HG02943 (cell line): ENCODE data around the gene NT5C1A.

Experiments used
- ATAC-seq: cut with Tn5 transposase; IDR thresholded peaks from one replicate; pipeline ENCODE4 v1.9.1; 2021; ENCODE audit warnings: mild to moderate bottlenecking, low read depth, moderate library complexity; ENCODE audit not compliant: unreplicated experiment

Gene NT5C1A

DNA sequence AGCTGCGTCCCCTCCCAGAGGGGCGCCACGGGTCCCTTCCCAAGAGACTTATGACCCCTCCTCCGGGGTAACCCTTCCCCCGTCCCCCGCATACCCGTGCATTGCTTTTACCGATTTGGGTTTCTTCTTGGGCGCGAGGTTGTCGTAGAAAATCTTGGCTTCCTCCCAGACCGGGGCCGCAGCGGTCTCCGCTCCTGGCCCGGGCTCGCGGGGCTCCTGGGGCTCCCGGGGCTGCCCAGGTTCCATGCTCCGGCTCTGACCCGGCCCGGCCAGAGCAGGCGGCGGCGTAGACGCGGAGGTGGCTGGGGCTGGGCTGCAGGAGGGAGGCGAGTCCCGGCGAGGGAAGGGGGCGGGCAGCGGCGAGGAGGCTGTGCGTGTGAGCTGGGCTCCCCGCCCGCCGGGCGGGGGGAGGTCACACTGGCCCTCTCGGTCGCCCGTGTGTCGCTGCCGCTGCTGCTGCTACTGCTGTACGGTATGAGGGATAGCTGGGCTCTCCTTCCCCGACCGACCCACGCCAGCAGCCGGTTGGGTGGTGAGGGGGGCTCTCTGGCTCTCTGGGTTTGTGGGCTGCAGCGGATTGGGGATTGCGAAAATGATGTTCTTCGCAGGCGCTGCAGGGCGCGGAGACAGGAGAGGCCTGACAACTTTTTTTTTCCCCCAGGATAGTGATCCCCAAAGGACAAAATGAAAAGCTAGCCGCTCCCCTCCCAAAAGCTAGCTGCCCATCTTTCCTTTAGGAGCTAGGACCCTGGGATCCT is at the start of gene NT5C1A:
Gene NT5C1A, minus strand, starts transcription at position 315 of the 758 bp plus-strand sequence. Its CDS starts 69 bp downstream, at position 246.
- no peak for ATAC-seq

DNA sequence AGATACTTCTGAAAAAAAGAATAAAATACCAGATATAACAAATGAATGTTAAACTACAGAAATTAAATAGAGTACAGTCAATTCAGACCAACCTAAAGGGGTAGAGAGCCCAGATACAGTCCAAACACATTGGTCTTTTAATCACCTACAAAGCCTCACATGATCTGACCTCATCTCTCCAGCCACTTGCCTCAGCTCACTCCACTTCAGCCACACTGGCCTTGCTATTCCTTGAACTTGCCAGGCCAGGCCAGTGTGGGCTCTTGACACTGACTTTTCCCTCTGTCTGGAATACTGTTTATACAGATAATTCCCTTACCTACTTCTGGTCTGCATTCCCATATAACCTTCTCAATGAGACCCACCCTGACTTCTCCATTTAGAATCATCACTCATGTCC is 49.8 kb upstream of the NT5C1A start:
- no peak for ATAC-seq

DNA sequence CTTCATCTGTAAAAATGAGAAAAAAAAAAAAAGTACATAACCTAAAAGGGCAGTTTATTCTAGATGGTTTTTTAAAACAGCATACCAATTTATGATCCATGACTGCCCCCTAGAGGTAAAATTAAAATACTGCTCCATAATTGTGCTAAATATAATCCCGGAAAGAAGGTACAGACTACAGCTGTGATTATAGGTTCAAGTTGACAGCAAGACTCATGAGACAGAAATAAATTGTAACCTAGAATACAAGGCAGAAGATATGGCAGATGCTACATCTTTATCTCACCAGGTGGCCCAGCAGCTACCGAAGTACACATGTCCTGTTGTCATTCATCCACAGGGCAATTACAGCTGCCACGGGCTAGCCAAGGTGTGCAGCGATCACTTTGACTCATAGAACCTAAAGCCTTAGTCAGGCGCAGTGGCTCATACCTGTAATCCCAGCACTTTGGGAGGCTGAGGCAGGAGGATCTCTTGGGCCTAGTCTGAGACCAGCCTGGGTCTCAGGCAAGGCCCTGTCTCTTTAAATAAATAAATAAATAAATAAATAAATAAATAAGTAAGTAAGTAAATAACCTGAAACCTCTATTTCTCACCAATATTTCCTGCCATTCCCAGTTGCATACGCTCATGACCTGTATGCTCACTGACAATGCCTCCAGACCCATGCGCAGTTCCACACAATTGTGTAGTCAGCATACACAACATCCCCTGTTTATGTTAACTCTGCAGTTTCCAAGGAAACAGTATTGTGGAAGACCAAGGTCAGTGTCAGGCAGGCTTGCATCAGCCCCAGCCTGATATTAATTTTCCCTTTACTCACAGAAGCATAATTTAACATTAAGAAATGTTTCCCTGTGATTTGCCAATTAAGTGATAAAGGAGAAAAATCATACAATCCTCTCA is 48.4 kb upstream of the NT5C1A start:
- ATAC-seq: no peak

DNA sequence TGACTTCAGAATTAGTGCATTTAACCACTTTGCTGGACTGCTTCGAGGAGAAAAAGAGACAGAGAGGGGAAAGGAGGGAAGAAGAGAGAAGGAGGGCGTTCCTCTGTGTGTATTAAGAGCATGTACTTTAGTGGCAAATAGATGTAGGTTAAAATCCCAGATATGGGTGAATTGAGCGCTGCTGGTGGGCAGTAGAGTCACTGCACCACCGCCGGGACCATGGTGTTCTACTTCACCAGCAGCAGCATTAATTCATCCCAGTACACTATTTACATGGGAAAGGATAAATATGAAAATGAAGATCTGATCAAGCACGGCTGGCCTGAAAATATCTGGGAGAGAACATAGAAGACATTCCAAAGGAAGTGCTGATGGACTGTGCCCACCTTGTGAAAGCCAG is 45.9 kb upstream of the NT5C1A start:
- no peak for ATAC-seq

DNA sequence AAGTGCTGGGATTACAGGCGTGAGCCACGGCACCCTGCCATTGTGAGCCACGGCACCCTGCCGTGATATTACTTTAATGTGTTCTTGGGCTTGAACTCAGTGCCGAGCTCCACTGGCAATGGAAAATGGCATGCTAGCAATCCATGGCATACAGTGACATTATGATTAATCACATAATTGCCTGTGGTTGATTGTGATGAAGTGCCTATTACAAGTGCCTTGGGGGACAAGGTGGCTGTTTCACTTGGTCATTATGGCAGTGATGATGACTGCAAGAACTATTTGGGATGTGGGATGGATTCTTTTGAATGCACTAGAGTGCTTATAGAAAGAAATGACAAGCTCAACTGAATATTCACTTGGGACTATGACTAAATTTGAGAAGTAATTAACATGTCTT is 41.6 kb upstream of the NT5C1A start:
- ATAC-seq: no peak

DNA sequence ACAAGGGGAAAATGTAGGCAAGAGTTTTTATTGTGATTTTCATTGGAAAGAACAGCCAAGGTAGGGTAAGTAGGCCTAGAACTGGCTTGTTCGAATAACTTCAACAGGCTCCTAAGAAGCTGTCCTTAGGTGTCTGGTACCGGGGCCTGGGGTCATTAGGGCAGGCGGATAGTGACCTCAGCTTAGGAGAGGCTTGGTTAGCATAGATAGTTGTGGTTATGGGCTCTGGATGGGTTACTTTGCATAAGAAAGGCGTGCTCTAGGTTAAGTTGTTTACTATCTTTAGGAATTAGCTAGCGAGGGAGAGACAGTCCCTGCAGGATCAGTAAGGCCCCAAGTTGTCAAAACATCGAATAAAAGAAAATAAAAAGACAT is 40.0 kb upstream of the NT5C1A start:
- ATAC-seq: no peak

DNA sequence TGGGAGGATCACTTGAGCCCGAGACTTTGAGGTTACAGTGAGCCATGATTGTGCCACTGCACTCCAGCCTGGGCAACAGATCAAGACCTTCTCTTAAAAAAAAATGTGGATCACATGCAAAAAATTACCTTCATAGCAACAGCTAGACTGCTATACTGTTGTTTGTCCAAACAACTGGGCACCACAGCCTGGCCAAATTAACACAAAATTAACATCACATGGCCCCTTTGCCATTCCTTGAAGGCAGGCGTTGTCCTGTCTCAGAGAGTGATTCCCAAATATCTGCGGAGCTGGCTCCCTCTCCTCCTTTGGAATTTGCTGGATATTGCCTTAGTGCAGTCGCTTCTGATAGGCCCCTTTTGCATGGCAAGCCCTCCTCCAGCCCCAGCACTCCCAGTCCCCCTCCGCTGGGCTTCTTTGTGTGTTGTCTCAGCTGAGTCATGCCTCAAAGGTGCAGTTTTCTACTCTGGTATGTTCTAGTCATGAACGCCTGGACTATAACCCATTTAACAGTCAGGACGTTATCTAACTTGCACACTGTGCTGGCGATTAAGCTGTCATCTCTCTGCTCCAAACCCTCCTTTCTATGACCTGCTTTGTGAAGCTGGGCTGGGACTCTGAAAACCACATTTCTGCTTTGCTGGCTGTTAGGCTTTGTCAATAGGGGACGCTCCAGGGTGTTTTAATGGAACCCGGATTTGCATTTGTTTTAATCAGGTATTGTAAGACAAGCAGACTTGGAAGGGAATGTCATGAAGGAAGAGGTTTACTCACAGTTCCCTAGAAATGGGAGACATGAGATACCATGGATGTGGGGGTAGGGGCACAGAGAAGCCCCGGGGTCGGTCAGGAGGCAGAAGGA is 39.4 kb upstream of the NT5C1A start:
- ATAC-seq: no peak

DNA sequence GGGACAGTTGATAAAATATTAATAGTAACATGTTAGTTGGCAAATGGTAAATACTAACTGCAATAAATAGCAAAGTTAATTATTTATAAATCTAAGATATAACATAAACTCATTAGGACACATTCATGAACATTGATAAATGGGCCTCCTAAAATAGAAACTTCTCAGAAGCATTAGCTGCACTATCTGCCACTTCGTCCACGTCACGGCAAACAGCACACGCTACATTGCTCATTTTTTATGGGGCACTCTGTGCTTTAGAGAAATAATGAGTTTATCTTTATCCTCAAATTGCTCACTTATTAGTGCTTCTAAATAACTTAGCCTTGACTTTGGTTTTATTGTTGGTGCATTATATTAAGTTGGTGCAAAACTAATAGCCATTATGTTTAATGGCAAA is 35.6 kb upstream of the NT5C1A start:
- ATAC-seq: no peak

DNA sequence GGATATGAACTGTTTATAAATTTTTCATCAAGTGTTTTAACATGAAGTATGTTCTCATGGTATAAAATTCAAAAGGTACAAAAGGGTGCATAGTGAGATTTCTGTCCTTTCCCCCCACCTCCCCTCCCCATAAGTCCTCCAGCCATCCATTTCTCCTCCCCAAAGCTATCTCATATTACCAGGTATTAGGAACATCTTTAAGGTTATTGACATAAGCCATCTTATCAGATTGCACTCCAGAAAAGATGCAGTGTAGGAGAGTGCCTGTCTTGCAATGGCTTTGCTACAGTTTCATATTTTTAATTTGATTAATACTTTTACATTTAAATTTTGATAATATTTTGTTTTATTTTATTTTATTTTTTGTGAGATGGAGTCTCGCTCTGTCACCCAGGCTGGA is 32.9 kb upstream of the NT5C1A start:
- ATAC-seq: no peak

DNA sequence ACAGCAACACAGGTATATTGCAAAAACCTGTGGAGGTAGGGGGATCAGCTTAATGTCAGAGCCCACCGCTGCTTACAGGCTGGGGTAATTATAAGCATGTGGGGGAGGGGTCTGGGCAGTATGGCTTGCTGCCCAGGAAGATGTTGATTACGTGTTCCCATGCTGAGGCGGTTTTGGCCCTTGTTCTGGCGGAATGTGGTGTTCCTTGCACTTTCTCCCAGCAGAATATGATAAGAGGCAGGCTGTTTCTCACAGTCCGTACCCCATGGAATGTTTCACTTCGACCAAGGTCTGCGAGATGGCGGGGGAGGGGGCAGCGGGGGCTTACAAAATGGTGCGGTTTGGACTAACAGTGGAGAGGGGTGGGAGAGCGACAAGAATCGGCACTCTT is 29.1 kb upstream of the NT5C1A start:
- no peak for ATAC-seq

DNA sequence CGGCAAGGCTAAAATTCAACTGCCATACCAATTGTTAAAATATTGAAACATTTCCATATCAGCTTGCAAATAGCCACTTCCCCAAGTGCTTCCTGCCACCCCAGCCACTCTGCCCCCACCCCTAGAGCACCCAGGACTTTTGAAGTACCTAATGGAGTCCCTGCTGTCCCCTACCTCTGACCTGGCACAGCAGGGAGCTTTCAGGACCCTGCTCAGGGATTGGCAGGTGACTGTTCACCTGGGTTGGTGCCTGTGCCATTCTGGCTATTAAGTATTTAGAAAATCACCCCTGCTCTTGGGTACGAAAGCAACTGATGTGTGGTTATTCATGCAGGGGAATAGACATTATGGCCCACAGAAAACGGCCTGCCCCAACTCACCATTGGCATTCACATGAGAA is 28.4 kb upstream of the NT5C1A start:
- ATAC-seq: no peak

DNA sequence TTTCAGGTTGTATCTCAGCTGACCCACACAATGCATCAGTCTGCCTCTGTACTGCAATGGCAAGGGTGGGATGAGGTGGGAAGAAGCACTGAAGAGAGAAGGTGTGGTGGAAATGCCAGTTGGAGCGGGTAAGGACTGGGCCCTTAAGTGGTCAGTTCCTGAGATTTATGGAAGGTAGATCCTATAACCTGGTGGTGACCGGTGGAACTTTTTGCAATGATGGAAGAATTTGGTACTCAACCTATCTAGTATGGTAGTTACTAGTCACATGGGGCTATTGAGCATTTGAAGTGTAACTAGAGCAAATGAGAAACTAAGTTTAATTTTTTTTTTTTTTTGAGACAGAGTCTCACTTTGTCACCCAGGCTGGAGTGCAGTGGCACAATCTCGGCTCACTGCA is 27.5 kb upstream of the NT5C1A start:
- ATAC-seq: no peak

DNA sequence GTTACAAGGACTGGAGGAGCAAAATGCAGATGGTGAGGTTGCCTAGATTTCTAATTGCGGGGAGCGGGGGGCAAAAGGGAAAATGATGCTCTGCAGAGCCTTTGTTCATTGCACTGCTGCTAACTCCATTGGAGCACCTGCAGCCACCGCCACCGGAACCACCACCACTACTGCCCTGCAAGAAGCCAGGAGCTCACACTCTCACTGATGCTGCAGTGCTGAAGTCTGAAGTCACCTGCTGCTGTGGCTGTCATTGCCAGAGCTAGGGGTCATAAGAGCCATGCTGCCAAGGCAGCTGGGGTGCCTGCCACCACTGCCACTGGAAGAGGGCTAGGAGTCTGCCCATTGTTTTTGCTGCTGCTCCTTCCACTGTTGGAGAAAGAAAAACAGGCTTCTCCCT is 26.7 kb upstream of the NT5C1A start:
- no peak for ATAC-seq

DNA sequence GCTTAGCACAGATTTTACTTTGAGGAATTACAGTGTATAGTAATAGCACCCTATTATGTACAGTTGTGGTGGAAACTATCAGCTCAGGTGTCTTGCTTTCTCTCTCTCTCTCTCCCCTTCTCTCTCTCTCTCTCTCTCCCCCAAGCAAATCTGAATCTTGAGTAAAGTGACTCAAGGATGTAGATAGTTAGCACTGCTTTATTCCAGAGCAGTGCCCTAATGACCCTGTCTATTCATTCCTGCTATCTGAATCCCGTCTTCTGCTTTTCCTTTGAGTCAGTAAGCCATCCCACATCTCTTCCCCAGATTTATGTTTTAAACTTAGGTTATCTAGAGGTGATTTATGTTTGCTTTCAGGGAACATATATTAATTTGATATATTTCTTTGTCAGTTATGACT is 24.5 kb upstream of the NT5C1A start:
- ATAC-seq: no peak

DNA sequence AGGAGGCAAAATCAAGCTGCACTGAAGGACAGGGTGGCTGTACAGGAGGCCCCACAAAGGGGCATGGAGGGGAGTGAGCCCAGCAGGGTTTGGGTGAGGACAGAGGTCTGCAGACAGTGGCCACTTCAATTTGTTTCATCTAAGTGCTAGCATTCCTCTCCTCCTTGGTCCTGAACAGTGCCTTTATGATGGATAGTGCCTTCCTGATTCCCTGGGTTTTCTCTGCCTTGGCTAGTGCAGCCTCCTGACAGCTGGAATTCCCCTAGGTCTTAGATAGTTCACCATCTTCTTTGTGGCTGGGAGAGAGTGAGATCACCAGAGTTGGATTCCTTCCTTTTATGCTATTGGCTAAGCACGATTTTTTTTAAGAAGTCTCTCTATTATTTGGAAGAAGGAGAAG is 23.1 kb upstream of the NT5C1A start:
- ATAC-seq: no peak

DNA sequence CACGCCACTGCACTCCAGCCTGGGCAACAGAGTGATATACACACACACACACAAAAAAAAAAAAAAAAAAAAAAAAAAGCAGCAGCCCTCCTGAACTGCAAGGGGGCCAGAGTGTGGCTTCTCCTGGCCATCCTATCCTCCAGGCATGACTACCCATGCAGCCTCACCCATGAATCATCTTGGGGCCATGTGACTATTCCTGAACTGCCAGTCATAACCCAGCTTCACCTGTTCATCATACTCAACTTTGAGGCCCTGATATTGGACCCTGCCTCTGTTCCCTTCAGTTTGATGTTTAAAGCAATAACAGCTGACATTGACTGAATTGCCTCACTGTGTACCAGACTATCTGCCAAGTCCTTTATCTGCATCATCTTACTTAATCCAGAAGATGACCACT is 22.1 kb upstream of the NT5C1A start:
- ATAC-seq: no peak

DNA sequence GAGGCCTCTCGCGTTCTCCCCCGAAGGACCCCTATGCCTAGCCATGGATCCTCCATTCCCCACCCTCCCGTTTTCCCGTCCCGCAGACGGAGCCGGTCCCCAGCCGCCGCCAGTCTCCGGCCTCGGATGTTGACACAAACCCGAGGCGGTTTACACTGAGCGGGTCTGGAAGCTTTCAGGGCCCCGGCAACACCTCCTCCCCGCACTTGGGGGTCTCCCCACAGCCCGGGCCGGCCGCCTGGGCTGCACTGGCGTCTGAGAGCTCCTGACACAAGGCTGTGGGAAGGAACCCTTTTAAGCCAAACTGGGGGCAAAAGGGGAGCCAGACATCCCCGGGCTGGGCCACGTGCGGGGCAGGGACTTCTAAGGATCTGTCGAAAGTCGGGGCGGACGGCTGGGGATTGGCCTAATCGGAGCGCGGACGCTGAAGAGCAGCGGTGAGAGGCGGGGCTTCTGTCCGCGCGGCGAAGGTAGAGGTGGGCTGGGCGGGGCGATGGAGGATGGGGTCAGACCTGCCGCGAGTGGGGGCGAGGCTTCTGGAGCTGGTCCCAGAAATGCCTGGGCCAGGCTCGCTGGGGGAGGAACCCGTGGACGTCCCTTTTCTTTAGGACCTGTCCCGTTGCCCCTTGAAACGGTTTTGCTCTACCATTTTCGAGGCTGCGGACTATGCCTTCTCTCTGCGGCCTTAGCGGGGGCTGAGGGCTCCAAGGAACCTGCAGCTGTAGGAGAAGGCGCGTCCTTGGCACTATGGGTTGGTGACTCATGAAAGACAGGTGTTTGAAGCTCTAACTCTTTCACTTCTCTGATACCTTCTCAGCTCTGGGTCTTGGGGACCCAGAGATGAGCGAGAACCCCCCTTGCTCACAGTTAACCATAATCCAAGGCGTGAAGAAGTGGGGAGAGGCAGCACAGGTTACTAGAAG is 20.5 kb upstream of the NT5C1A start:
- ATAC-seq: no peak

DNA sequence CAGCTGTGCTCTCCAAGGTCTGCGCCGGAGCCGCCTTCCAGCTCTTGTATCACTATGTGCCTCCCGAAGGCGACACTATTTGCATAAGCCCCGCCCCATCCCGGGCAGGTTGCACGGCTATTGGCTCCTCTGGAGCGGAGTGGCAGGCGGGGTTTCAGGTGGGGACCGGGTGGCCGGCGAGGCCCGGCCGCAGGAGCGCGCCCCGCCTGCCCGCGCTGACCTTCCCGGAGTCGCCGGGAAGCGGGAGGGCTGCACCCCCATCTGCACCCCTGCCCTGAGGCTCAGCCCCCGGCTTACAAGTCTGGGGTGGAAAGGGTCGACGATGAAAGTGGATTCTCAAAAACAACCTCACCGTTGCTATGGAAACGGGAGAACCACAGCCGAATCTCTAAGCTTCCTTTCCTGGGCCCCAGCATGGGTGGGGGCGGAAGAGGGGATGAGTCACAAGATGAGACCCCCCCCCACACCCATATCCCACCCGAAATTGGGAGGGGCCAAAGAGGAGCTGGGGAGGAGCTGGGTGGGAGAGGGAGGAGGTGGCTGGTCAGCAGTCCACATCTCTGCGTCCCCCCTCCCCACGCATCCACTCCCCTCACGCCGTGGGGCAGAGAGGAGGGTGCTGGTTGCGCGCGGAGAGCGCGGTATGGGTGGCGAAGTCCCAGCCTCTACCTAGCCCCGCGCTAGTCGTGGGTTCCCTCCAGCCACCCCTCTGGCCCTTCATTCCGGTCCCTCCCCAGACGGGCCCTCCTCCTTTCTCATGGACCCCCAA is 19.7 kb upstream of the NT5C1A start, which contains the start of gene HPCAL4:
Gene HPCAL4, minus strand, starts transcription at position 51 of the 769 bp plus-strand sequence. CDS start 6,830 bp downstream, outside the sequence.
- ATAC-seq: peak; percentile 63

DNA sequence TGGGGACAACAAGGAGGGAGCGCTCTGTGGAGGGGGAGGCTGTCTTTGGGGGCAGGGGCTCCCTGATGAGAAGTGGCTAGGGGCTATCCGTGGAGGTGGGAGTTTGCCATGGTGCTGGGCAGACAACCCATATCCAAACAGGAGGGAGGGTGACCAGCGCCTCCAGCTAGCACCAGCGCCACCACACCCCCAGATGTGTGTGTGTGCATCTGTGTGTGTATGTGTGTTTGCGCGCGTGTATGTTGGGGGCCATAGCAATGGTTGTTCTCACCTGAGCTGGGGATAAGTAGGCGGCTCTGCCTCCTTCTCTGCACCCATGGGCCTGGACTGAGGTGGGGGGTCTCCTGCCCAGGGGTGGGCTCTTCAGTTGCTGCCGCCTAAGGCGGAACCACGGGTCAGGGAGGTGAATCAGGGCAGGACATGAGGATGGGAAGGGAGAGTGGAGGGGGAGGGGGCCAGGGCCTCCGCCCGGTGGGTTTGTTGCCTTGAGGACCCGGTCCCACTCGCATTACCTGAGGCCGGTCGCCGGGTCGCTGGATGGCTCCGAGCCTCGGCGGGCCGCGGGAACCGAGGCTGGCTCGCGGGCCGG is 19.0 kb upstream of the NT5C1A start:
- no peak for ATAC-seq
